Measurements from ENCODE around the gene ZNF536.

GRCh38 chr19:30453743-30454142 lies 81.6 kb downstream of the ZNF536 start:
- TF ChIP-seq, protein P1, sequence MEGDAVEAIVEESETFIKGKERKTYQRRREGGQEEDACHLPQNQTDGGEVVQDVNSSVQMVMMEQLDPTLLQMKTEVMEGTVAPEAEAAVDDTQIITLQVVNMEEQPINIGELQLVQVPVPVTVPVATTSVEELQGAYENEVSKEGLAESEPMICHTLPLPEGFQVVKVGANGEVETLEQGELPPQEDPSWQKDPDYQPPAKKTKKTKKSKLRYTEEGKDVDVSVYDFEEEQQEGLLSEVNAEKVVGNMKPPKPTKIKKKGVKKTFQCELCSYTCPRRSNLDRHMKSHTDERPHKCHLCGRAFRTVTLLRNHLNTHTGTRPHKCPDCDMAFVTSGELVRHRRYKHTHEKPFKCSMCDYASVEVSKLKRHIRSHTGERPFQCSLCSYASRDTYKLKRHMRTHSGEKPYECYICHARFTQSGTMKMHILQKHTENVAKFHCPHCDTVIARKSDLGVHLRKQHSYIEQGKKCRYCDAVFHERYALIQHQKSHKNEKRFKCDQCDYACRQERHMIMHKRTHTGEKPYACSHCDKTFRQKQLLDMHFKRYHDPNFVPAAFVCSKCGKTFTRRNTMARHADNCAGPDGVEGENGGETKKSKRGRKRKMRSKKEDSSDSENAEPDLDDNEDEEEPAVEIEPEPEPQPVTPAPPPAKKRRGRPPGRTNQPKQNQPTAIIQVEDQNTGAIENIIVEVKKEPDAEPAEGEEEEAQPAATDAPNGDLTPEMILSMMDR (IDR thresholded peaks at IDR 0.05): no peak
- no peak for TF ChIP-seq POLR2A (IDR thresholded peaks at IDR 0.05)
